ENCODE results near the gene CELF5.

Gene CELF5

GRCh38 chr19:3245050-3245449 lies 20.6 kb downstream of the CELF5 start:
- DNase-seq = no peak

- no peak for DNase-seq
These were observed 24.4 kb downstream of the CELF5 start for GRCh38 chr19:3248728-3249326.

- peak; percentile 59 for DNase-seq
These were observed 24.9 kb downstream of the CELF5 start for GRCh38 chr19:3249408-3249807.

GRCh38 chr19:3250675-3251074 lies 26.2 kb downstream of the CELF5 start:
- DNase-seq = no peak

- no peak for DNase-seq
These were observed 26.8 kb downstream of the CELF5 start for GRCh38 chr19:3251229-3251628.

GRCh38 chr19:3252650-3253049 lies 28.2 kb downstream of the CELF5 start:
- DNase-seq = no peak

GRCh38 chr19:3253270-3253669 lies 28.8 kb downstream of the CELF5 start:
- no peak for DNase-seq

GRCh38 chr19:3254520-3254919 lies 30.1 kb downstream of the CELF5 start:
- DNase-seq = no peak

- DNase-seq = no peak
These were observed 32.6 kb downstream of the CELF5 start for GRCh38 chr19:3257071-3257470.

GRCh38 chr19:3262362-3262761 lies 37.9 kb downstream of the CELF5 start:
- DNase-seq = no peak

GRCh38 chr19:3263866-3264265 lies 39.4 kb downstream of the CELF5 start:
- no peak for DNase-seq

GRCh38 chr19:3265432-3265831 lies 41.0 kb downstream of the CELF5 start:
- no peak for DNase-seq

- DNase-seq = no peak
These were observed 41.7 kb downstream of the CELF5 start for GRCh38 chr19:3266092-3266693.

- DNase-seq = no peak
These were observed 42.5 kb downstream of the CELF5 start for GRCh38 chr19:3266792-3267514.

- no peak for DNase-seq
These were observed 43.9 kb downstream of the CELF5 start for GRCh38 chr19:3268326-3268725.

GRCh38 chr19:3268763-3269162 lies 44.3 kb downstream of the CELF5 start:
- no peak for DNase-seq

- no peak for DNase-seq
These were observed 45.6 kb downstream of the CELF5 start for GRCh38 chr19:3269916-3270671.

GRCh38 chr19:3270902-3271301 lies 46.4 kb downstream of the CELF5 start:
- peak; percentile 3 for DNase-seq

- no peak for DNase-seq
These were observed 48.0 kb downstream of the CELF5 start for GRCh38 chr19:3272401-3272931.

- DNase-seq = no peak
These were observed 48.5 kb downstream of the CELF5 start for GRCh38 chr19:3272952-3273351.

GRCh38 chr19:3274245-3274941 lies 49.9 kb downstream of the CELF5 start:
- DNase-seq = no peak

- peak; percentile 5 for DNase-seq
These were observed 50.6 kb downstream of the CELF5 start for GRCh38 chr19:3274942-3275582.

All from NCI-H774 (cell line).